Effector memory CD8-positive, alpha-beta T cell (primary cell): ENCODE results near the gene ITPKB.
A peak's percentile ranks its signal among the peaks of the same experiment; 100 is the strongest.

Source experiments
- ATAC-seq: fragments of 150-1000 bp; cut with Tn5 transposase; replicated peaks from 2 replicates; pipeline ENCODE4 v1.10.0; 2021; ENCODE audit warnings: mild to moderate bottlenecking, moderate library complexity
- DNase-seq, 3 experiments: peaks; one replicate each; pipeline ENCODE4 v3.0.0; 2021
- H3K27ac Mint-ChIP-seq, 2 donors: one replicate each; pipeline ENCODE4 v1.8.0; 2022; ENCODE audit warnings: mild to moderate bottlenecking in 2 of 2, mixed read lengths in 2 of 2, moderate library complexity in 2 of 2
- H3K27me3 Mint-ChIP-seq, 2 donors: one replicate each; pipeline ENCODE4 v1.8.0; 2022; ENCODE audit warnings: mixed read lengths in 2 of 2
- H3K36me3 Mint-ChIP-seq: one replicate; pipeline ENCODE4 v1.8.0; 2022; ENCODE audit warnings: mild to moderate bottlenecking, moderate library complexity, mixed read lengths; ENCODE audit not compliant: insufficient read depth
- H3K4me1 Mint-ChIP-seq, 2 donors: one replicate each; pipeline ENCODE4 v1.8.0; 2022; ENCODE audit warnings: low read depth in 2 of 2, mixed read lengths in 2 of 2
- H3K4me3 Mint-ChIP-seq, 2 donors: one replicate each; pipeline ENCODE4 v1.8.0; 2022; ENCODE audit warnings: mild to moderate bottlenecking in 2 of 2, mixed read lengths in 2 of 2, moderate library complexity in 2 of 2
- H3K9me3 Mint-ChIP-seq, 2 donors: one replicate each; pipeline ENCODE4 v1.8.0; 2022; ENCODE audit warnings: mixed read lengths in 2 of 2

ITPKB gene

DNA sequence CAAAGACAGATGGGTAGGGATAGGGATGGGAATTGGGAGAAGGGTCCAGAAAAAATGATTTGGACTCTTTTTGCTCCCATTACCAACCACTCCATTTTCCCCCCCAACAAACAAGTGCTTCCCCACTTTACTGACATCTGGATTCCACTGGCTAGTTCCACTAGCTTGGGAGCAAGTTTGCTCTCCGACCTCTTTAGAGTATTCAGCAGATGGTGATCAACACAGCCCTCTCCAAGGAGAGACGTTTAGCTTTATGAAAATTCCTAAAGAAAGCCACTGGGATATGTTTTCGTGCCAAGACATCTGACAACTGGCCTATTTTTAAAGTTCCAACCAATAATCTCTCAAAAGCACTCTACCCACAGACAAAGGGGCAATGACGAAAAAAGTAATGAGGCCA lies 50.3 kb downstream of the ITPKB start:
- Mint-ChIP-seq H3K9me3 (no peaks in the 10 kb centered on the region), H3K27me3 (no peaks in the 10 kb centered on the region), H3K4me3 (peak overlapping the region in 1 of 2 donors; percentile 29), H3K4me1 (peaks cover 71 to 97% of the 10 kb centered on the region in 2 donors), H3K27ac (peak overlapping the region in 1 of 2 donors; percentile 95), H3K36me3 (peaks cover 46% of the 10 kb centered on the region)
- ATAC-seq = no peak
- DNase-seq = no peak

DNA sequence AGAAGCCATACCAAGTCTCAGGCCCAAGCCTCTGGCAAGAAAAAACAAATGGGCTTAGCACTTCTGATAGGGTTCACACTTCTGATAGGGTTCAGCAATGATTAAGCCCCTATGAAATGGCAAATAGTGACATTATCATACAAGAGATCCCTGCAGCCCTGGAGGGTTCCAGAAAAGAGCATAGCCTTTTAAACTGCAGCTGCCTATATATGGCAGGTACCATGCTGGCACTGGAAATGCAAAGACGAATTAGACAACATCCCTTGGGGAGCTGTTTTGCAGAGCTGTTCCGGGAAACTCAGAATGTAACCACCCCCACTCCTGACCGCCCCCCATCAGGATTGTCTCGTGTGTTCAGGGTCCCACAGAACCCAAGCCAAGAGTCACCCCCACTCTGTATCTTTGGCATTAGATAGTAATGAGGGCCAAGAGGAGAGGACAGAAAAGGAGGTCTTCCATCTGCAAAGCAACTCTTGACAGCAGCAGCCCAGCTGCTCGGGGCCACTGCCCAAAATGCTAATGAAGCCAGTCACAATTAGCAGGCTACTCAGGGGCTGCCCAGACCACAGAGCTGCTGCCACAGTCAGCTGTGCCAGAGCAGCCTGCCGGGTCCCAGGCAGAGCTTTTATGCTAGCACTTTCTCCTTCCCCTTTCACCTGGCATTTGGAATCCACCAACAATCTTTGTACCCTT lies 50.9 kb downstream of the ITPKB start:
- peak overlapping the region in 1 of 2 donors; percentile 53 for H3K4me3 Mint-ChIP-seq
- H3K27me3 Mint-ChIP-seq = no peaks in the 10 kb centered on the region
- H3K9me3 Mint-ChIP-seq = no peaks in the 10 kb centered on the region
- DNase-seq (no peak), ATAC-seq (no peak)
- peaks cover 43% of the 10 kb centered on the region for H3K36me3 Mint-ChIP-seq
- peak overlapping the region in 1 of 2 donors; percentile 95 for H3K27ac Mint-ChIP-seq
- peaks cover 74 to 97% of the 10 kb centered on the region in 2 donors for H3K4me1 Mint-ChIP-seq

DNA sequence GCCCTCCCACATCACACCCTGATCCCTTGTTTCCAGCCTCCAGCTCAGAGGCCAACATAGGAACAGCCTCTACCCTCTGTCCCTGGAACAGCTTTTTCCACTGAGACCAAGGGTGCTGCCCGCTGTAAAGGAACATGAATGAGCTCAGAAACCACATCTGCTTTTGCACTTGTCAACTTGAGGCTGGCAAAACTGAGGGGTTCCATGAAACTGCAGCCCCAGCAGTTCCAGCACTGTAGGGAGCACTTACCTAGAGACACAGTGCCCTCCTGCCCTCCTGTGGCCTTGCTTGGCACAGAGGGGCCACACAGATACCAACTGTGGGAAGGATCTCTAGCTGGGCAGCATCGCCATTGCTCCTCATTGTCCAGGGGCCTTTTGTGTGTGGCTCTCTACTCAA lies 51.7 kb downstream of the ITPKB start:
- Mint-ChIP-seq H3K27ac (peak overlapping the region; percentile 95 to 99), H3K36me3 (peaks cover 35% of the 10 kb centered on the region), H3K27me3 (no peaks in the 10 kb centered on the region), H3K4me3 (peak overlapping the region; percentile 27 to 53), H3K4me1 (peaks cover 75 to 97% of the 10 kb centered on the region in 2 donors), H3K9me3 (no peaks in the 10 kb centered on the region)
- ATAC-seq = peak; percentile 45
- DNase-seq = peak; percentile 49 to 53 (median 51)

DNA sequence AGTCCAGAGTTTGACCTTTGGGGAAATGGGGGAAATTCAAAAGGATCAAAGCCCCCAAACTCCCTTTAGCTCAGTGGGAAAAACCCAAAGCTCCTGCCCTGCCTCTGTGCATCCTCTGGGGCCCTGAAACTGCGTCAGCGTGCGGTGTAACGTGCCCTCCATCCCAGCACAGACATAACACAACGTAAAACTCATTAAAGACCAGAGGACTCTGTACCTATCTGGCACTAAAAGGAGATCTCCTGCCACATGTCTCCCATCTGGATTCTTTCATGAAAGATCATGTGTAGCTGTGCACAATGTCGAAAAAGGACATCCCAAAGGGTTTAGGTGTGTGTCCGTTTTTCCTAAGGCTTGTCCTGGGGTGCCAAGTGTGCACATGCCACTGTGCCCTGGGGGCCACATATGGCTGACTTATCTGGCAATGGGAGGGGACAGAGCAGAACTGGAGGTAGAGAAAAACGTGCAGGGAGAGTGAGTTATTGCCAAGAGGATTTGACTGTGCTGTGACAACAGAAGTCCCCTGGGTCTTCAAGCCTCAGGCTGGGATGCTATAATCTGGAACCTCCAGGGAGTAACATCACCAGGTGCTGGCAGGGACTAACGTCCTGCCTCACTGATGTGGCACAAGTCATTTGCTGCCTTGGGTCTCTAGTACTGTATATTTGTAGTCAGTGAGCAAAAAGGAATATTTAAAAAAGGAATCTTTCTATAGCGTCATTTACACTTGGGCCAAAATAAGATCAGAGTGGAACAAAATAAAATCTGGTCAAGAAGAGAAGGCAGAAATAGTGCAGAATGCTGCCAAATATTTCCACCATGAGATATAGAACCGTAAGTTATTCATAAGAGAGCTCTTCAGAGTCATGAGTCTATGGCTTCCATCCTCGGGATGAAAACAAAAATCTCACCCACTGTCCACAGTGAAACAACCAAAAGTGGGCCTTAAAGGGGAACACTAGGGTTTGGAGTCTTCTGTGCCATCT lies 52.3 kb downstream of the ITPKB start:
- Mint-ChIP-seq H3K4me1 (peaks cover 79 to 97% of the 10 kb centered on the region in 2 donors), H3K36me3 (peaks cover 34% of the 10 kb centered on the region), H3K27me3 (no peaks in the 10 kb centered on the region), H3K27ac (peak overlapping the region; percentile 95 to 99), H3K9me3 (no peaks in the 10 kb centered on the region), H3K4me3 (peak overlapping the region in 1 of 2 donors; percentile 53)
- ATAC-seq (no peak), DNase-seq (no peak)

DNA sequence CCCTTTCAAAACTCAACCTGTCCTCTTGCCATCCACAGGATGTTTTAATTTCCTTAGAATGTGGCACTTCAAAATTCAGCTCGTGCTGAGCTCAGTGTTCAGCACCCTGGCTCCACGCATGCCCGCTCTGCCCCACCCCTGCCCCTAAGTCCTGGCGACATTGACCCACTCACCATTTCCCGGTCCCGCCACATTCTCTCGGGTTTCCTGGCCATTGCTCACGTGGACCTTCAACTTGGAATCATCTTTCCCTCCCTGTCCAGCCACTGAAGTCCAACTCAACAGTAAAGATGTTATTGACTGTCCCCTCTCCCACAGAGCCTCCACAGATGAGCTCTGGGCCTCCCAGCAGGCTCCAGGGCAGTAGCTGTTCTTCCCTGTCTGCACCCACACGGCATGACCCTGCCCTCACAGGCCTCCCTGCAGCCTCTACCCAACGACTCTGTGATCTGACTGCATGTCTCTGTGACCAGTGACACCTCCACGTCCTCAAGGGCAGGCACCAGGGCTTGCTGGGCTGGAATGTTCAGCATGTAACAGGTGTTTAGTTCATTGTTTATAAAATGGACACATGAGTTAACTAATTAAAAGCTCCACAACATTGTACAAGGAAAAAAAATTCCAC lies 53.8 kb downstream of the ITPKB start:
- no peaks in the 10 kb centered on the region for H3K27me3 Mint-ChIP-seq
- peaks cover 34% of the 10 kb centered on the region for H3K36me3 Mint-ChIP-seq
- no peak for DNase-seq
- peak overlapping the region; percentile 95 to 99 for H3K27ac Mint-ChIP-seq
- ATAC-seq = no peak
- H3K9me3 Mint-ChIP-seq = no peaks in the 10 kb centered on the region
- peaks cover 78 to 97% of the 10 kb centered on the region in 2 donors for H3K4me1 Mint-ChIP-seq
- H3K4me3 Mint-ChIP-seq = peak overlapping the region in 1 of 2 donors; percentile 56

DNA sequence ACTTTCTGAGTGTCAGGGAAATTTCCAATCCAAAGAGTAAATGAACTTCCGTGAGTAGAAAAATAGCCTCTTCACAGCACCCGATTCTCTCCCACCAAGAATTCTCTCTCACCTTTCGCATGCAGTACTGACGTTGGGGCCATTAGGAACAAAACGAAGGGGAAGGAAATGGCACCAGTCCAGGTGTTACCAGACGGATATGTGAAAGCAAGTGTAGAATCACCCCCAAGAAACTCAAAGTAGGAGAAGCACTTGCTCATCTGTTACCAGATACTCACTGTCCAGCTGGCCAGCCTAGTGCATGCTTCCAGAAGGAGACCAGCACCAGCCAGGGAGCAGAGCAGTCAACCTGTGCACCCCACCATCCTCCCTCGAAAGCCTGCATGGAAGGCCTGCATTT lies 55.1 kb downstream of the ITPKB start:
- no peaks in the 10 kb centered on the region for H3K27me3 Mint-ChIP-seq
- peak overlapping the region; percentile 95 to 99 for H3K27ac Mint-ChIP-seq
- peaks cover 86 to 100% of the 10 kb centered on the region in 2 donors for H3K4me1 Mint-ChIP-seq
- ATAC-seq (no peak), DNase-seq (no peak)
- H3K4me3 Mint-ChIP-seq = peak overlapping the region; percentile 53
- no peaks in the 10 kb centered on the region for H3K9me3 Mint-ChIP-seq
- H3K36me3 Mint-ChIP-seq = peaks cover 39% of the 10 kb centered on the region

DNA sequence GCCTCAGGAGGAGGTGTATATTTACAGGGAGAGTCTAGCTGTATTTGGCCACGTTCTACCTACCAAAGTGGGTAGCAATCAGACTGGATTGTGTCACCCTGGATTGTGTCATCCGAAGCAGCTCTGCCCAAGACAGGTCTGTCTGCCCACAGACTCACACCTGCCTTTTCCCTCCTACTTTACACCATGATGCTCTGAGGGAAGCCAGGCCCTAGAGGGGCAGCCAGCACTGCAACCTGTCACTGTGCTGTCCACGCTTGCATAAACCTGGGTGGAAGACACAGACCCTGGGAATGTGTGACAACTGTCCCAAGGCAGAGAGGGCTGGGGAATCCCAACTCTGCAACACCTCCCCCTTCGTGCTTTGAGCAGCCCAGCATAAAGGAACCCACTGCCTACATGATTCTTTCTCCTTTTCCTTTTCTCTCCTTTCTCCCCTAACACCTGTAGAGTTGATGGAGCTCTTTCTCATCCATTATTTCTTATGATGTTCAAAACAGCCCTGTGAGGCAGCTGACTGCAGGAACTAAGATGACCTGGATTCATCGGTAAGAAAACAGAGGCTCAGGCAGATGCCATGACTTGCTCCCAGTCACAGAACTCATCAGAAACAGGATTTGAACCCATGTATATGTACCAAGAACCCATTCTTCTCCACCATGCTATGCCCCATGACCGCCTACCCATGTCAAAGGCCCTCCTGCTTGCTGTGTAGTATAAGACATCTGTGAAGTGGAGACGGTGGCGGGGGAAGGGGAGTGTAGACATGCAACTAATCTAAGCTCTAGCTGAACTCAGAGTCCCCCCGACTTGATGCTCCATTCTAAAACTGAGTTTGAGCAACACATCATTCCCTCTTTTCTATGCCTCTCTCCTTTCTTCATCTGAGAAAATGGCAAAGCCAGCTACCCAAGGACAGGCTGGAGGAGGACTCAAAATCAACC lies 55.9 kb downstream of the ITPKB start:
- peak overlapping the region; percentile 95 to 99 for H3K27ac Mint-ChIP-seq
- peaks cover 86 to 100% of the 10 kb centered on the region in 2 donors for H3K4me1 Mint-ChIP-seq
- no peaks in the 10 kb centered on the region for H3K9me3 Mint-ChIP-seq
- peaks cover 42% of the 10 kb centered on the region for H3K36me3 Mint-ChIP-seq
- peak; percentile 68 for ATAC-seq
- H3K27me3 Mint-ChIP-seq = no peaks in the 10 kb centered on the region
- peak; percentile 36 to 47 (median 38) for DNase-seq
- peak overlapping the region; percentile 30 to 53 for H3K4me3 Mint-ChIP-seq

DNA sequence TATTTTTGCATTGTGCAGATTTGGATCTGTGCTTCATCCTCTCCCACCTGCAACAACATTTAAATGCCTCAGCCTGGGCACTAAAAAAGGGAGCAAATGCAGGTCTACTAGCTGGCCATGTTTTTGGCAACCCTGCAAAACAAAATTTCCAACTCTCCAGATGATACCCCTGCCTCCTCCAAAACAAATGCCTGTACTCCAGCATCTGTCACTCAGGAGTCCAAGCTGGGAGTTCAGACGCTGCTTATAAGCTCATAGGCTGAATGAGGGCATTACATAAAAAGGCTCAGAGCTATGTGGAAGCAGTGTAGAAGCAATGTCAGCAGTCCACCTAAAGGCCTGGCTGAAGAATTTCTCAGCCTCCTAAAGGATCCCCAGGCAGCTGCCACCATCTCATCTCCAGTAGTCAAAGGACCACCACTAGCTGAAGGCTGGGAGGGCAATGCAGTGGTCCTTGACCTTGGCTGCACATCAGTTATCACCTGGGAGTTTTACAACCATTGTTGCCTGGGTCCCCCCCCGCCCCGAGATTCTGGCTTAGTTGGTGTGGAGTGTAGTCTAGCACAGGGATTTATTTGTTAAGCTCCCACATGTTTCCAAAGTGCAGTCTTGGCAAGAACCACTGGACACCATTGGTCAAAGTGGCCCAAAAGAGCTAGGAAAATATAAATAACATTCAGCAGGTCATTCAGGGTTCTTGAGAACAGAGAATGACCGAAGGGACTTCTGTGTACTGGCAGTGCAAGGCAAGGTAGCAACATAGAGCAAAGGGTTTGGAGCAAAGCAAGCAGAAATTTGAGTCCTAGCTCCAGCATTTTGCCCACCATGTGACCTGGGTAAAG lies 57.2 kb downstream of the ITPKB start:
- H3K4me1 Mint-ChIP-seq = peaks cover 88 to 100% of the 10 kb centered on the region in 2 donors
- peaks cover 52% of the 10 kb centered on the region for H3K36me3 Mint-ChIP-seq
- DNase-seq (no peak), ATAC-seq (no peak)
- no peaks in the 10 kb centered on the region for H3K27me3 Mint-ChIP-seq
- H3K9me3 Mint-ChIP-seq = no peaks in the 10 kb centered on the region
- no peak overlapping the region for H3K4me3 Mint-ChIP-seq
- H3K27ac Mint-ChIP-seq = peak overlapping the region; percentile 95 to 99

DNA sequence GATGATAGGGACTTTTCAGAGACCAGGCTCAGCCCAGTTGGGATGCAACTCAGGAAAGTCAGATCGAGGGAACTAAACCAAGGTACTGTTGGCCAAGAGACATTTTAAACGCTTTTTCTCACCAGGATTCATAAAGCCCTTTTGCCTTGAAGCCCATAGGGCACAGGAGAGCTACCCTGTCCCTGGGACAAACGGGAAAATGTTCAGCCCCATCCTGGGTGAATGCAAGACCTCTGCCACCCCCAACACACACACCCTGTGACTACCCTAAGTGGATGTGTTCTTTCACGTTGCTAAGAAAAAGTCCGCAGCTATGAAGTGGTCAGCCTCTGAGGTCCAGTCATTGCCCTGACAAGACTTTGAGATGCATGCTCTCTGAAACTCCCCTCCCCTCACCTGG lies 58.4 kb downstream of the ITPKB start:
- DNase-seq (no peak), ATAC-seq (no peak)
- peak overlapping the region; percentile 84 to 86 for H3K4me3 Mint-ChIP-seq
- peak overlapping the region; percentile 99 for H3K27ac Mint-ChIP-seq
- H3K4me1 Mint-ChIP-seq = peaks cover 91 to 100% of the 10 kb centered on the region in 2 donors
- no peaks in the 10 kb centered on the region for H3K27me3 Mint-ChIP-seq
- H3K9me3 Mint-ChIP-seq = no peaks in the 10 kb centered on the region
- H3K36me3 Mint-ChIP-seq = peaks cover 59% of the 10 kb centered on the region

DNA sequence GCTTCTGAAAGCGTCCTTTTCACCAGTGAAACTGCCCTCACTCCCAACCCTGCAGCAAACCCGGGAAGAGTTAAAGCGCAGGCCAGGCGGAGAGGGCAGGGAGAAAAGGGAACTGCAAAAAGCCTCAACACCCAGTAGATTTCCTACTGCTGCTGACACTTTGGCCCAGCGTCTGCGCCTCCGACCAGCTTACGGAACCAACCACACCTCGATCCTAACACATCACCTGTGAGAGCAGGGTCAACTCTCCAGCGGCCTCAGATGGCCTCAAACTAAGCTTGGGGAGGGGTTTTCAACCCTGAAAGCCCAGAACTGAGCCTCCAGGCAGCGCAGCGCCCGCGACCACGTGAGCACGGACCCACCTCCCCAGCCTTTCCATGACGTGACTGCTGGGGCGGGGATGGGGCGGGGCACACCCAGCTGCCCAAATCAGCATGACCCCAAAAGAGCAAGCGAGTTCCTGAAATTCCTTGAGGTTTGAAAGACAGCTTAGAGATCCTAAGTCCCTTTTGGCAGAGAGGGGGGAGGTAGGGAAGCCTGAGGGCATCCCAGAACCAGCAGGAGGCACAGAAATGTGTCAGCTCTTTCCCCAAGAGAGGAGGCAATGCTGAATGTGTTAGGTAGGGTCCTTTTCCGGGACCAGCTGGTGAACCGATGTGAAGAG lies 59.1 kb downstream of the ITPKB start:
- DNase-seq (peak; percentile 41 to 55 (median 50)), ATAC-seq (peak; percentile 16)
- Mint-ChIP-seq H3K4me1 (peaks cover 90 to 100% of the 10 kb centered on the region in 2 donors), H3K4me3 (peak overlapping the region; percentile 84 to 86), H3K27ac (peak overlapping the region; percentile 99), H3K36me3 (peaks cover 62% of the 10 kb centered on the region), H3K9me3 (no peaks in the 10 kb centered on the region), H3K27me3 (no peaks in the 10 kb centered on the region)

DNA sequence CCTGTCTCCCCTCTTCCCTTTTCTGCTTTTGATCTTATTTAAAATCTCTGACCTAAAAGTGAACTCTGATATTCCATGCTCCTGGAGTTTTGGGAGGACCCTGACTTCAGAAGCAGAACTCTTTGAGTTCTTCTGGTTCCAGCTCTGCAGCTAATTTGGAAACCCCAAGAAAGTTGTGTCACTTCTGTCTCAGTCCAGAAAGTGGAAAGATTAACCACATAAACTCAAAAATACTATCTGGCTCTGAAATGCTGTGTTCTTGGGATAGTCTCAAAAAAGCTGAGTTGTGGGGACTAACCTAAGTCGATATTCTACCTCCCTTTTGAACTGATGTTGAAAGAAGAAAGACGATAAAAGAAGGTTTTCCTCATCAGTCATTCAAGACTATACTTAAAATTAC lies 59.8 kb downstream of the ITPKB start:
- H3K4me1 Mint-ChIP-seq = peaks cover 90 to 100% of the 10 kb centered on the region in 2 donors
- ATAC-seq = no peak
- peak overlapping the region; percentile 99 for H3K27ac Mint-ChIP-seq
- peaks cover 68% of the 10 kb centered on the region for H3K36me3 Mint-ChIP-seq
- peak overlapping the region; percentile 84 to 86 for H3K4me3 Mint-ChIP-seq
- no peak for DNase-seq
- H3K9me3 Mint-ChIP-seq = no peaks in the 10 kb centered on the region
- H3K27me3 Mint-ChIP-seq = no peaks in the 10 kb centered on the region
